NCI-H1436 treated with DMSO at 0.1 percent for 48 hours (cell line): ENCODE results near the gene EGFLAM.
"Not testable (repeated sequence)": the region's sequence is repeated elsewhere in the genome, so short reads cannot be mapped to it uniquely, and the experiment has no call there.

Source experiments
- DNase-seq: peaks from one replicate; lab custom pipeline; 2025; lab: John Stamatoyannopoulos, UW

Gene EGFLAM

DNA sequence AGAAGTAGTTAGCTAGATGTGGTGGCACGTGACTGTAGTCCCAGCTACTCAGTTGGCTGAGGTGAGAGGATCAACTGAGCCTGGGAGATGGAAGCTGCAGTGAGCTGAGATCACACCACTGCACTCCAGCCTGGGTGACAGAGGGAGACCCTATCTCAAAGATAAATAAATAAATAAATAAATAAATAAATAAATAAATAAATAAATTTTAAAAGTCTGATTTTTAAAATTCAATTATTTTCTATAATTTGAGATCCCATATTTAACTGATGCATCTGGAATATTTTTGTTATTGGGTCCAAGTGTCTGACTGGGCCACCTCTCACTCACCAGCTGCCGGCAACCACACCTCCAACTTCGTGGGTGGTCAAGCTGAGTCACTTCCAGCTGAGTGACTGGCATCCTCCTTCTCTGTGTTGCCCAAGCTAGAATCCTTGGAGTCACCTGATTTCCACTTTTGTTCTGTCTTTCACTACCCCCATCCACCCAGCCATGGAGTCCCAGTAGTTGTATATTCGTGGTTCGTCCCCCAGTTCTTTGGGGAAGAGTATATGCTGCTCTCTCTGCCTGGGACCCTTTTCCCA lies 70.9 kb downstream of the EGFLAM start:
- DNase-seq: no peak

DNA sequence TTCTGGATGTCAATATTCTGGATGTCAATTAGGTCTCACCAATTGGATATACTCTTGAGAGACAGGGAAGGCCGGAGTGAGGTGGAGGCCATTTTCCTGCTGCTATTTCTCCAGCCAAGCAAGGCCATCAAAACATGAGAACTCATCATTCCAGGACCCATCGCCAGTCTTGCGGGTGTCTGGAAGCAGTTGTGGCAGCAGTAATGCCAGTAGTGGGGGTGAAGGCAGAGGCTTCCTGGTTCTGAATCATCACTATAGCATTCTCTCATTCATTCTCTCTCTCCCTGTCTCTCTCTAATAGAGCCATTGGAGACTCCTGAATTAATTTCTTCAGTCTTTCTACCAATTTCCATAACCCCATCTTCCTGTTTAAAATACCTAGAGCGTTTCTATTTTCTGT lies 71.8 kb downstream of the EGFLAM start:
- no peak for DNase-seq

GRCh38 chr5:38331831-38332230 lies 73.5 kb downstream of the EGFLAM start:
- no peak for DNase-seq

- not testable (repeated sequence) for DNase-seq
Measured at GRCh38 chr5:38333181-38333580, 74.8 kb downstream of the EGFLAM start.

- DNase-seq: no peak
Measured at GRCh38 chr5:38338455-38338854, 80.1 kb downstream of the EGFLAM start.

DNA sequence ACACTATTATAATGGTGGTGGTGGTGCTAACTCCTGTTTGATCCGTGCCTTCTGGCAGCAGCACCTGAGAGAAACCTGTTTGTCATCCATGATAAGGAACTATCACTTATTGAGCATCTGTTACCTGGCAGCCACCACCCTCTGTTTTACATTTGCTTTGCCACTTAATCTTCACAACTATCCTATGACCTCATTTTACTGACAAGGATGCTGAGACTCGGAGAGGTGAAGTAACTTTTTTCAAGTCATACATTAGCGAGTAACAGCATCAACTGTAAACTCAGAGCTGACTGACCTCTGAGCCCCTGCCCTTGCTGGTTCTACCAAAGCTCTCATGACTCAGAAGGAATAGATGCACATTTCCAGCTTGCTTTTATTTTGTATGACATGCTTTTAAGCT lies 81.1 kb downstream of the EGFLAM start:
- no peak for DNase-seq

DNA sequence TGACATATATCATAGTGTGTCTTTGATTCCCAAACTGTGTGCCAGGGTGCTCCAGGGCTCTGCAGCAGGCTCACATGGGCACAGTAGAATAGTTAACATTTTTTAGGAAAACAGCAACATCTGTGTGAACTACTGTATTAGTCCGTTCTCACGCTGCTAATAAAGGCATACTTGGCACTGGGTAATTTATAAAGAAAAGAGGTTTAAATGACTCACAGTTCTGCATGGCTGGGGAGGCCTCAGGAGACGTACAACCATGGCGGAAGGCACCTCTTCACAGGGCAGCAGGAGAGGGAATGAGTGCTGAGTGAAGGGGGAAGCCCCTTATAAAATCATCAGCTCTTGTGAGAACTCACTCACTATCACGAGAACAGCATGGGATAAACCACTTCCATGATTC lies 82.7 kb downstream of the EGFLAM start:
- DNase-seq: no peak

DNA sequence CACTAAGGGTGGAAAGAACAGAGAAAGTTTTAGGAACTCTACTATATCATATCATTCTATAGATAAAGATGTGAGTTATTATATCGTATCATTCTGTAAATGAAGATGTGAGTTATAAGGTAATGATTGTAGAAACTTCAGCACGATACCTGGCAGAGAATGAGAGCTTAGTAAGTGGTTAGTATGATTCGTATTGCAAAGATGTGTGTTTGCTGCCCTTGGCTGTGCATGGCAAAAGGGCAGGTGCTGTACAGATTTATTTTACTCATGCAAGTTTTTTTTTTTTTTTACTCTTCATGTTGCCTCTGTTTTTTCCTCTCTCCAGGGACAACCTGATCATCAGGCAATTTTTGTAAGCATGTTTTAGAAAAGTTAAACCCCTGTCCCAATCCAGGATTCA lies 83.3 kb downstream of the EGFLAM start:
- DNase-seq: no peak

DNA sequence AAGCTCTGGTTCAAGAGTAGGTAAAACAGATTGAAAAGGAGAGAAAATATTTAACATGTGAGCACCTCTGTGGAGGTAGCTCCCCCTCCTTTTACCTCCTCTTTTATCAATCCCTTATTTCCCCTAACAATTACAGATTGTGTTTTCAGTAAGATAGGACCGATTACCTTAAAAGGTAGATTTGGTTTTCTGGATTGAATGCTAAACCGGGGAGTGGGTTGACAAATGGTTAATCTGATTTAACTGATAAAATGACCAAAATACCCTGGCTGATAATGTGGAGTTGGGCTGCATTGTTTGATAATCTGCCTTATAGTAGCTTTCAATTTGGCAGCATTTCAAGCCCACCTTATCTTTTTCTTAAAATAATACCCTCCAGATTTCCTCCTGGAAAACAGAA lies 83.9 kb downstream of the EGFLAM start:
- no peak for DNase-seq

DNA sequence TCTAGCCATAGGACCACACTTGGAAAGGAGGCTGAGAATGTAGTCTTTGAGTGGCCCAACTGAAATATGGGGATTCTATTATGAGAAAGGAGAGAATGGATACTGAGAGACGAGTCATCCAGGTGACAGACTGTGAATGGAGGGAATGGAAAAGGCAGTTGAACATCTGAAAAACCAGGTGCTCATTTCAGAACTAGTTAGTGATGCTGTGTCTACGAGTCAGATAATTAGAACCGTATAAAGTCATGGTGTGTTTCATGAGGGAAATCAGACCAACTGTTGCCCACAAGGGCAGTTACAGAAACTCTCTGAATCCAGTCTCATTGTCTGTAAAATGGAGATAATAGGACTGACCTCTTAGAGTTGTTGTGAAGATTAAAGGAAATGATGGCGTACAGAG lies 86.5 kb downstream of the EGFLAM start:
- no peak for DNase-seq

- DNase-seq: no peak
Measured at GRCh38 chr5:38346593-38346992, 88.2 kb downstream of the EGFLAM start.

DNA sequence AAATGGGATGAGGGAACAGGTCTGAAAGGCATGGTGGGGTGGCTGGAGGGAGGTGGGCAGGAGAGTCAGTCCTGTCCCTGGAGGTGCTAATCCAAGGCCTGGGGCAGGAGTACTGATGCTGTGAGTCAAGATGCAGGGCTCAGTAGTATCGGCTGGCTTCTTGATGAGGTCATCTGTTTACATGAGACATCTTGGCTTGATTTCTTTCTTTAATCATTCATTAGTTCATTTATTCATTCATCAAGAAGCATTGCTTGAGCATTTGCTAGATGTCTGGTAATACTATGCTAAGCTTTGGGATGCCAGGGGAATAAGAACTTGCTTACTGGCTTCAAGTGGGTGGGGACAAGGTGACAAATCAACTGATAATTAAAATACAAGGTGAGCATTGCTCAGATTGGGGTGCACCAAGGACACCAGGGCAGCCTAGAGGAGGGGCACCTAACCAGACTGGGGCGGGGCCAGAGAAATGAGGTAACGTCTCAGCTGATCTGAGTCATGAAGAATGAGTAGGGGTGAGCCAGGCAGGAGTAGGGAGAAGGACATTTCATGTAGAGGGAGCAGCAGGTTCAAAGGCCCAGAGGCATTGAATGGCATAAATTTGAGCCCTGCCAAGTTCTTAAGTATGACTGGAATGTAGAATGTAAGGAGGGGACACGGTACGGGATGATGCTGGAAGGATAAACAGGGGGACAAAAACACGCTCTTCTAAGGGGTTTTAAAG lies 88.8 kb downstream of the EGFLAM start:
- DNase-seq: no peak

GRCh38 chr5:38347896-38348295 lies 89.5 kb downstream of the EGFLAM start:
- DNase-seq: no peak

GRCh38 chr5:38360323-38361061 lies 102.1 kb downstream of the EGFLAM start:
- no peak for DNase-seq

- no peak for DNase-seq
Measured at GRCh38 chr5:38362713-38363112, 104.4 kb downstream of the EGFLAM start.

GRCh38 chr5:38364825-38365224 lies 106.5 kb downstream of the EGFLAM start:
- no peak for DNase-seq

- DNase-seq: no peak
Measured at GRCh38 chr5:38367410-38367809, 109.1 kb downstream of the EGFLAM start.

- no peak for DNase-seq
Measured at GRCh38 chr5:38367966-38368365, 109.6 kb downstream of the EGFLAM start.

DNA sequence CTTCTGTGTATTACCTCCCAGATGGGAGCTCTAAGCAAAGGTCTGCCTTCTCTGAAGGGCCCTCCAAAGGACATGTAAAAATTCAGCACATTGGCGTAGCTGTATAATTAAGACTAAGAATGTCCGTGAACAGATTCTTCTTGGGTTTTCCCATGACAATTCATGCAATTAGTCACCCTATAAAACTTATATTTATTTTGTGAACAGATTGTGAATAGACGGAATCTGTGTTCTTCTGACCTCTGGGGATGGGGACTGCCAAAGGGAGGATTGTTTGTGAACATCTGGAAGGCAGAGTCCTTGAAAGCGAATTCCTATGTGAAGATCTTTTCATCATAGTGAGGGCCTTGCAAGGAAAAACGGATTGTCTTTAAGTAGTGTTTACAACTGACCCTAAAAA lies 111.3 kb downstream of the EGFLAM start:
- DNase-seq: no peak

GRCh38 chr5:38370358-38371100 lies 112.2 kb downstream of the EGFLAM start:
- DNase-seq: no peak

GRCh38 chr5:38371596-38371995 lies 113.2 kb downstream of the EGFLAM start:
- DNase-seq: no peak

GRCh38 chr5:38373743-38374142 lies 115.4 kb downstream of the EGFLAM start:
- no peak for DNase-seq

GRCh38 chr5:38375423-38375822 lies 117.1 kb downstream of the EGFLAM start:
- DNase-seq: no peak
